Fibroblast of lung (primary cell): ENCODE measurements around the gene AVP.

Experiments used
- CTCF ChIP-seq, 2 donors: IDR thresholded peaks in 1 of 2; conservative IDR thresholded peaks in 1 of 2; 1 replicate in 1 of 2; 2 replicates in 1 of 2; pipeline ENCODE4 v1.5.1; 2011 to 2012; ENCODE audit warnings: low read length in 2 of 2, control low read depth in 1 of 2, inconsistent platforms in 1 of 2, low read depth in 1 of 2, mild to moderate bottlenecking in 1 of 2
- EZH2 ChIP-seq: IDR thresholded peaks from 2 replicates; pipeline ENCODE4 v1.5.1; 2012; ENCODE audit warnings: low read length, control low read depth, mild to moderate bottlenecking; ENCODE audit errors: missing control alignments

- no peak for TF ChIP-seq CTCF (conservative IDR thresholded peaks at IDR 0.05 in 1 of 2, IDR thresholded peaks at IDR 0.05 in 1 of 2; ENCODE audit: low read depth in 1 of 2, low read length in 2 of 2)
- TF ChIP-seq EZH2 = no peak
Measured at GRCh38 chr20:3070725-3071124, 13.8 kb downstream of the AVP start.
